ENCODE data around the gene TRIM52. TPM values are rescaled to one million over a fixed set of nuclear protein-coding genes. Genes with fewer than 3 reads are reported as not detected.

Gene TRIM52
- total RNA-seq, 1 donor: 16.2 TPM

DNA sequence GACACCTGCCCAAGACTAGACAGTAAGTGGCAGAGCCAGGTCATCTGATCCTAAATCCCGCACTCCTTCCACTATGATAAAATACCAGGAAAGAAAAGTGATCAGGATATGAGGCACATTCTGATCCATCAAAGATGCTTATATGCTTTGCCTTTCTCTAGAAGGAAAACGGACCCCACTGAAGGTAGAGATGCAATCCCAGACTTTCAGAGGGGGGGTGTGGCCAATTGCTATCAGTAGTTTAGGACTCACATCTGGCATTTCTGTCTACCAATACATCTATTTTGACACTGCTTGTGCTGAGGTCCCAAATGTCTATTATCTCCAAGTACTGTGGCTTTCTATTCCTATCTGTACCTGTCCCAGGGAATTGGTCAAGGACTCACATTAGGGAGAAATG lies 1.7 kb downstream of the TRIM52 start:
- no peak for DNase-seq (ENCODE audit: low read depth in 2 of 3, low spot score in 2 of 3)

DNA sequence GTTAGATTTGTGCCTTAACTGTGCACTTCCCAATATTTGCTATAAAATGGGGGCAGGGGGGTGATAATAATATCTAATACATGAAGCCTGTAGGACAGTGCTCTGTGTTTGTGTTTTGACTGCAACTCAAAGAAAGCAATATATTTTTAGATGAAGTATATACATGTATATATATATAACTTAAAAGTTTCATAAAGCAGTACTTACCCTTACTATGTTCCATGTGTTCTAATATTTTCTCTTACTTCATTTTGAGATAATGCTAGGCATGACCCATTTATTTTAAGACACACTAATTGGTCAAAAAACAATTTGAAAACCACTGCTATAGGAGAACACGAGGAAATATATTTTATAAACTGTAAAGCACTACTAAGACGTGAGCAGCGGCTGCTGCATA lies 2.4 kb downstream of the TRIM52 start:
- DNase-seq (ENCODE audit: low read depth in 2 of 3, low spot score in 2 of 3): no peak

DNA sequence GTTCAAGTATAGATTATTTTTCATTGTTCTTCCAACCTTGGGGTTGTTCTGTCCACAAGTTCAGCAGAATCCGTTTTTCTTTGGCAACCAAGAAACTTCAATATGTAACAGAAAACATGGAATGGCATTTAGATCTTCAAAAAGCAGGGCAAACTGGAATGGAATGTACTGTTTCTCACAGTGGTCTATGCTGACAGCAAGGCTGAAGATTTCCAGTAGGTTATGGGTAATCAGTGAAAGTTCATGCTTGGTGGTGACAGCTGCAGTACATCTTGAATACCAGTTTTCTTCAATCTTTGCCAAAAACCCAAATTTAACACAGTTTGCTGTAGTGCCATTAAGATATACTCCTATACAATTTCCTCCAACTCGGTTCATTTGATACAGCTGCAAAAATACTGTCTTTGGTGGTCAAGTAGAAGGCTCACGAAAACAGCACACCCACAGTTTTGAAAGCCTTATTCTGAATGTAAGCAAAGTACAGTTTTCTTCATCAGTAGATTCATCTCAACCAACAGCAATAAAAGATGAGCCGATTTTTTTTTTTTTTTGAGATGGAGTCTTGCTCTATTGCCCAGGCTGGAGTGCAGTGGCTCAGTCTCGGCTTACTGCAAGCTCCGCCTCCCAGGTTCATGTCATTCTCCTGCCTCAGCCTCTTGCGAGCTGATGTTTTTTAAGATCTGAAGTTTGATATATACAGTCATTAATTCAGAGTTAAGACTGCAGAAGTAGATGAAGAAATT lies 4.9 kb downstream of the TRIM52 start:
- DNase-seq (ENCODE audit: low read depth in 2 of 3, low spot score in 2 of 3): no peak

DNA sequence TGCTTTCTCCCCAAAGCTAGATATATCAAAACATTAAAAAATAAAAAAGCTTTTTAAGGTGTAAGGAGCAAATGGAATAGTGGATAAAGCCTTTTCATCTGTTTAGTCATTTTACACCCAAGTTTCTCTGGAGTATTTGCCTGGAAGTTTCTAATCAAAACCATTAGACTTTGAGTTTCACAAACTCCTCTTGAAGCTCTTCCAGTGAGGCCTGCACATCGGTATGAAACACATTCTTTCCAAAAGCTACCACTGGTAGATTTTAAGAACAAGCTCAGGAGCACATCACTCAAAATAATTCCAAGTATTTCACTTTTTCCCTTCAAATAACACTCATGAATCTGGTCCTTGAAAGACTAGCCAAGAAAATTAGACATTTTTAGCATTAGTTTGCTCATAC lies 5.7 kb downstream of the TRIM52 start:
- DNase-seq (ENCODE audit: low read depth in 2 of 3, low spot score in 2 of 3): no peak

DNA sequence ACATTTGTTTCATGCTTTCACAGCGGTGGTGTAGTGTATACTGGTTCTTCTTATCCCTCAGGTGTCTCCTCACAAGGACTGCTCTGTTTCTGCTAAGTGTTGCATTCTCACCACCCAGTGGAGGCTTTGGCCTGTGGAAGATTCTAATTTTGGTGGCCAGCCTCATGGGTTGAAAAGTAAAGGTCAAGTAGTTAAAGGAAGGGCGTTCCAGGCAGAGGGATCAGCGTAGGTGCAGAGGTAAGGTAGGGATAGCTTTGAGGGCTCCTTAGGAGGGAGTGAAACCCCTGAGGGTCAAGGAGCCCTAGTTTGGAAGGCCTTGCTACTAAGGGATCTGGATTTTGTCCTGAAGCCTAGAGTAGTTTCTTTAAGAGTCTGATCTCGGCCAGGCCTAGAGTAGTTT lies 12.7 kb downstream of the TRIM52 start:
- DNase-seq (ENCODE audit: low read depth in 2 of 3, low spot score in 2 of 3): no peak

DNA sequence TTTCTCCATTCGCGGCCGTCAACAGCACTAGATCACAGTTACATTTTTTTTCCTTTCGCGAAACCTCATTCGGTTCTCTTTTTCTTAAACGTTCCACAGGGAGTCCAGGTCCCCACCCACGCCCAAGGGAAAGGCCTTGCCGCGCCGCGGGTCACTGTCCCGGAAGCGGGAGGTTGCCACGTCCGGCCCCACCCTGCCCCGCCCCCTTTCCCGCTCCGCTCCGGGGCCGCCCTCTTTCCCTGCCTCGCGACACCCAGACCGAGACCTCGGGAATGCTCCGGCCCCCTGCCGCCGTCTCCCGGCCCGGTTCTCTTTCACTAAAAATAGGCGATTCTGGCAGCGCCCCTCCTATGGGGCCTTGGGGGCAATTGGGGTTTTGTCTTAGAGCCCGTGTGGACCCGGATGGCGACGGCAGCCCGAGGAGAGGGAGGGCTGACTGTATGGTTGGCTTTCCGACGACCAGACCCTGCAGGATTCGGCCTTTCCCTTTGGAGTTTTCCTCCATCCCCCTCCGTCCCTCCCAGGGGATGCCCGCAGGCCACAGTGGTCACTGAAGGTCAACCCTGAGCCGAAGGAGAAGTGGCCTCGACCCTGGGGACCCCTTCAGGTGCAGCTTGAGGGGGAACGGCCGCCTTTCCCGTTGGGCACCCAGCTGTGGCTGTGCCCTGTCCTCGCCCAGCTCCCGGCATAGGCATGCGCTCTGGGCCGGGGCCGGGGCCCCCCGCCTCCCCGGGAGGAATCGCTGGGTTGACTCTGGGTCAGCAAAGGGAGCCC lies 14.5 kb downstream of the TRIM52 start:
- peak in 2 of 3 donors; percentile 62 to 73 for DNase-seq (ENCODE audit: low read depth in 2 of 3, low spot score in 2 of 3)

DNA sequence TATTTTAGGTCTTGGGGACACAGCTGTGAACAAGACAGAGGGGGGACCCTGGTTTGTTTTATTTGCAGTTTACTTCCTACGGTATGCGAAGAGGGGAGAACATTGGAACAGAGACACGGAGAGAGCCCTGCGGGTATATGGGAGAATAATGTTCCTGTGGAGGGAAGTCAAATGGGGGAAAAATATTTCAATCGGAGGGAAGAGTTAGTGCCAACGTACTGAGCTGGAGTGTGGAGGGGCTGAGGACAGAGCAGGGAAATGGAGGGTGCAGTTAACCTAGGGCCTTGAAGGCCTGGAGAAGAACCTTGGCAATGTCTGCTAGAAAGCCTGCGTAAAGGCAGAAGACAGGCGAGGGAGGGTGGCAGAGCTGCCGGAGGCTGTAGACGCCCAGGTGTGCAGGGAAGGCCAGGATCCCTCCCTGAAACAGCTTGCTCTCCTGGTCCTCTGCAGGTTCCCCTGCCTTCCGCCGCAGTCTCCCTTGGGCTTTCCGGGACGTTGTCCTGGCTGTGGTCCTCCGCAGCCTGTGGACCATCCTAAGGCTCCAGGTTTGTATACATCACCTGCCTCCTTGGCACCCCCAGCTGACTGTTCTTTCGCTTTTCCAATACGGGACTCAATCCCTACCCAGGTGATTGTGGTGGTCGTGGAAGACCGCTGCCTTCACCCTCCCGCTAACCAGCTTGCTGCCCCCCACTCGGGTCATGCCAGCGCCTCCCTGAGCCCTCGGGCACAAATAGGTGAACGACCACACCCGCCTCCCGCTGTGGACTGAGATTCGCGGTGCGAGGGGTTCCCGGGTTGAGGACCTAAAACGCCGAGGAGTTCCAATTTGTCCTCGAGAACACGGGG lies 15.3 kb downstream of the TRIM52 start:
- DNase-seq (ENCODE audit: low read depth in 2 of 3, low spot score in 2 of 3): no peak

DNA sequence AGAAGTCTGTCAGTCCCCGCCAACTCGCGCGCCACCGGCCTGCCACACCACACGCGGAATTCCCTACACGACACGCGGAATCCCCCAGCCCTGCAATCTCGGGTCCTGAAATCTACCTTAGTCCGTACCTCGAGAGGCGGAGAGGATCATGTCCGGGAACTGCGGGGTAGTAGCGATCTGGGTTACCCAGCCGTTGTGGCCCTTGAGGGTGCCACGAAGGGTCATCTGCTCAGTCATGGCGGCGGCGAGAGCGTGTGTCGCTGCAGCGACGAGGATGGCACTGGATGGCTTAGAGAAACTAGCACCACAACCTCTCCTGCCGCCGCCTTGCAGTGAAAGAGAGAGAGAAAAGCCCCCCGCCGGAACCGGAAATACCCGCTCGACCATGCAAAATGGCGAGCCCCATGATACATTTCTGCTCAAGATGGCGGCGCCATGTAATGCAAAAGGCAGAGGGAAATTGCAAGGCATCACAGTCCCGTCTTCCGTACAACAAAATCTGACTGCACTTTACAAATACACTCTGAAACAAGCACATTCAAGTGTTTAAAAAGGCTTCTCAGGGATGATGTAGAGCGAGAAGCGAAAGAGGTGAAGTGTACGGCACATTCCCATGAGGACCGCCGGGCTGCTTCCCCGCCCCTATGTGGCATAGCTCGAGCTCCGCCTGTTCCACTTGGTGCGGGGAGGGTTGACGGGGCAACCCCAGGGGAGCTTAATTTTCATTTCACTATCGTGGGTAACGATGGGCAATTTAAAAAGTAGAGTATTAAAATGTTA lies 17.2 kb downstream of the TRIM52 start, which contains the start of gene RACK1:
Gene RACK1 (minus strand): TSS at position 343 of the 780 bp plus-strand sequence. CDS start 106 bp downstream, at position 237.
- DNase-seq (ENCODE audit: low read depth in 2 of 3, low spot score in 2 of 3): peak; percentile 80 to 95 (median 93)

DNA sequence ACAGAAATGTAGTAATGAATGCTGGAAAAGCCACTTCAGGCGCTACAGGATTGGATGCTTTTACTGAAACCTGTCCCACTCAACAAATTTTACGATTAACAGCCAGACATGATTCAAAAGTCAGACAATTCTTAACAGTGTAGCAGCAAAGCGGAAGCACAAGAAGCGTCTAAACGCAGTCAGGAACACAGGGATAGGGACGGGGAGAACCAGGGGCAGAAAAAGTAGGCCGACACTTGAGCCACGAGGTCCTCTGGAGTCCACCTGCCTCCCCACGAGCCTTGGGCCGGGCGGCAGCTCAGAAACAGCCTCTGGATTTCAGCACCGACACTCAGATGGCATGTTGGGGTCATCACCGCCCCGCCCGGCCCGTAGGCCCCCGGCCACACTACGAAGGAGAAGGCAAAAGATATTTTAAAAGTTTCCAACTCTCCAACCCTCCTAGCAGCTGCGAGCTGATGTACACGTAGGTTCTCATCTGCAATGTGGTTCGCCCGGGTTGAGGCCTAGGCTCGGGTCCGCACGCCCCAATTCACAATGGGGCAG lies 17.9 kb downstream of the TRIM52 start:
- no peak for DNase-seq (ENCODE audit: low read depth in 2 of 3, low spot score in 2 of 3)

DNA sequence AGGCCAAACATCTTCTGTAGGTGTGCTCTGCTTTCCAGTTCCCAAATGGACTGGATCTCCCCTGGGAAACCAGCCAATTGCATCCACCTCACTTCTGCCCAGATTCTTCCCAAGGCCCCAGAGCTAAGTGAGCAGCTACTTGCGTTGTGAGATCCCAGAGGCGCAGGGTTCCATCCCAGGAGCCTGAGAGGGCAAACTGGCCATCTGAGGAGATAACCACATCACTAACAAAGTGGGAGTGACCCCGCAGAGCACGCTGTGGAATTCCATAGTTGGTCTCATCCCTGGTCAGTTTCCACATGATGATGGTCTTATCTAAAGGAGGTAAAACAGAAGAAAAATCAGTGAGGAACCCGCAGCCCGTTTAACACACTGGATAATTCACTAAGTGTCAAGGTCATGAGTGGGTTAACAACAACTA lies 18.9 kb downstream of the TRIM52 start:
- DNase-seq (ENCODE audit: low read depth in 2 of 3, low spot score in 2 of 3): no peak

DNA sequence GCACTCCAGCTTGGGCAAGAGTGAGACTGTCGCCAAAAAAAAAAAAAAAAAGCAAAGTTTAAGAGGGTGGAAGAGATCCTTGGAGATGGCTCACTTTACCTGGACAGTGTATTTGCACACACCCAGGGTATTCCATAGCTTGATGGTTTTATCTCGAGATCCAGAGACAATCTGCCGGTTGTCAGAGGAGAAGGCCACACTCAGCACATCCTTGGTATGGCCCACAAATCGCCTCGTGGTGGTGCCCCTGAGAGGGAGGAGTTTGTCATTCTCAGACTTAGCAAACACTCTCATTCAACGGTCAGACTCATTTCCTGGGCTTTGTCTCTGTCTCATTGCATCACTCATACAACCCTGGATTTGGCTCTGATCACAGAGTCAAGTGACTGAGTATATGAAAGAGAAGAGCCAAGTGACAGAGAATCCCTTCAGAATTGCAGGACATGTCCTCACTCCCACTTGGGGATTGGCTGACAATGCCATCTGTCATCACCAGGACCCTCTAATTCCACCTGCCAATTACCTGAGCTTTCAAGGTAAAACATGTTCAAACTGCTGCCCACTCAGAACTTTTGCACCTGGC lies 19.5 kb downstream of the TRIM52 start:
- DNase-seq (ENCODE audit: low read depth in 2 of 3, low spot score in 2 of 3): peak in 2 of 3 donors; percentile 48 to 51

DNA sequence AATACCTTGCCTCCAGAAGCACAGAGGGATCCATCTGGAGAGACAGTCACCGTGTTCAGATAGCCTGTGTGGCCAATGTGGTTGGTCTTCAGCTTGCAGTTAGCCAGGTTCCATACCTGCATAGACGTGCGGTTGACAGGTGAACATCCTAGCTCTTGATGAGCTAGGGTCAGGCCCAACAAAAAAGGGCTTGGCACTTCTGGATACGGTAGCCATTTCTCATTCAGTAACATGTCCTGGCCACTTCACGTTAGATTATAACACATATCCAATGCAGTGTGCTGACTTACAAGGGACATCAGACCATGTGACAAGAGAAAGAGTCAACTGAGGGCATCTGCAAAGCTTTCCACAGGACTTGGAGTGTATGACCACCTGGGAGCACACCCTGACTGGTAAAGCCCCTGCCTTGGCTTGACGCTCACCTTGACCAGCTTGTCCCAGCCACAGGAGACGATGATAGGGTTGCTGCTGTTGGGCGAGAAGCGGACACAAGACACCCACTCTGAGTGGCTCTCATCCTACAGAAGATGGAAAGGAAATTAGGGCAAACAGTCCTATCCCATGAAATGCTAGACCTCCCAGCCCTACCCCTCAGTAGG lies 21.8 kb downstream of the TRIM52 start:
- no peak for DNase-seq (ENCODE audit: low read depth in 2 of 3, low spot score in 2 of 3)

DNA sequence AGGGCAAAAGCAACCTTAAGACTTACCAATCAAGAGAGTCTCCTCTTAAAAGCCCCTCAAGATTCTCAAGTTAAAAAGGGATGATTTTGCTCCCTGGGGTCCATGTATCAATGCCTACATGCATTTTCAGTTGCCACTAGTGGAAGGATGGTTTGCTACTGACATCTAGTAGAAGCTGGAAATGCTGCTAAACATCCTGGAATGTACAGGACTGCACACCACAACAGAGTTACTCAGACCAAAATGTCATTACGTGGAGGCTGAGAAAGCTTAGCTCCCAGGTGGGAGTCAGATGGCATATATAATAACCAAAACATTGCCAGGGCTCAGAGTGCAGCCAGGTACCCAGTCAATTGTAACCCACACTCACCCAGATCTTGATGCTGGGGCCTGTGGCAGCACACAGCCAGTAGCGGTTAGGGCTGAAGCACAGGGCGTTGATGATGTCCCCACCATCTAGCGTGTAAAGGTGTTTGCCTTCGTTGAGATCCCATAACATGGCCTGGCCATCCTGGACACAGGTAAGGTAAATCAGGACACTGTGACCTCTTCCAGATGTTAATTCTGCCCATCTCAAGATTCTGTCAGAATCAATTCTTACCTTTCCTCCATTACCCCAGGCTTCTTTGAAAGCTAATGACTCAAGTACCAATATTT lies 23.1 kb downstream of the TRIM52 start:
- DNase-seq (ENCODE audit: low read depth in 2 of 3, low spot score in 2 of 3): no peak

DNA sequence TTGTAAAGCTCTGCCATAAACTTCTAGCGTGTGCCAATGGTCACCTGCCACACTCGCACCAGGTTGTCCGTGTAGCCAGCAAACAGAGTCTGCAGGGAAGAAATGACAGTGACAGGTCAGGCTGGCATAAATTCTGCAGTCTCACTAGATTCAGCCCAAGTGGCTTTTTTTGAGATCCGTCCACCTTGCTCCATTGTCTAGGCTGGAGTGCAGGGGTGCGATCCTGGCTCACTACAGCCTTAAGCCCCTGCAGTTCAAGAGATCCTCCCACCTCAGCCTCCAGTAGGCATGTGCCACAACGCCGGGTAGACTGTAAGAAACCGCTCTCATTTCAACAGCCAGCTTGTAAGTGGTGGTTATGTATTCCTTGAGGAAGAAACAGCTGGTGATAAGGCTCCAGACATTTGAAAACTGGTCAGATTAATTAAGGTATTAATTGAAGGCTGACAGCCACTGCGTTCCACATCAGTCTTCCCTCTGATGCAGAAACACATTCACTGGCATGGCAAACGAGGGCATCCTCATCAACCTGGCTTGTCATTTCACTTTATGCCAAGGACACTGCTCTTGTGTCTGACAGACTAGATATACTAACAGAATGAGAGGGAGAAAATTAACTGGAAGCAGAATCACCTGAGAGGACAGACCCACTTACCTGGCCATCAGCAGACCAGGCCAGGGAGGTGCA lies 23.8 kb downstream of the TRIM52 start:
- DNase-seq (ENCODE audit: low read depth in 2 of 3, low spot score in 2 of 3): no peak

DNA sequence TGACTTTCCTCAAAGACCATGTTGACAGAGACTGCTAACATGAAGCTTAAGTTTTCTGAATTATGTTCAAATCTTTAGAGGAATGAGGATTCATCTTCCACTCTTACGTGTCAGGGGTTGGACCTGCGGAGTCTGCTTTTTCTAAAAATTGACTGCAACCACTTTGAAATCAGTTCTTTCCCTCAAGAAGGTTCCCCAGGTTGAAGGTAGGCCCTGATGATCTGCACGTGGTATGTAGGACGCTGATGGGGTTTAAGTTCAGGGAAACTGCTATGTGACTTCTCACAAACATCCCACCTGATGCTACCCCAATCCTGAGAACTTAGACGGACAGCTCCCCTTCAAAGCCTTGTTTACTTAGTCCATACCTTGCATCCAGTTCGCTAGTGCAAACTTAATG lies 24.5 kb downstream of the TRIM52 start:
- no peak for DNase-seq (ENCODE audit: low read depth in 2 of 3, low spot score in 2 of 3)

DNA sequence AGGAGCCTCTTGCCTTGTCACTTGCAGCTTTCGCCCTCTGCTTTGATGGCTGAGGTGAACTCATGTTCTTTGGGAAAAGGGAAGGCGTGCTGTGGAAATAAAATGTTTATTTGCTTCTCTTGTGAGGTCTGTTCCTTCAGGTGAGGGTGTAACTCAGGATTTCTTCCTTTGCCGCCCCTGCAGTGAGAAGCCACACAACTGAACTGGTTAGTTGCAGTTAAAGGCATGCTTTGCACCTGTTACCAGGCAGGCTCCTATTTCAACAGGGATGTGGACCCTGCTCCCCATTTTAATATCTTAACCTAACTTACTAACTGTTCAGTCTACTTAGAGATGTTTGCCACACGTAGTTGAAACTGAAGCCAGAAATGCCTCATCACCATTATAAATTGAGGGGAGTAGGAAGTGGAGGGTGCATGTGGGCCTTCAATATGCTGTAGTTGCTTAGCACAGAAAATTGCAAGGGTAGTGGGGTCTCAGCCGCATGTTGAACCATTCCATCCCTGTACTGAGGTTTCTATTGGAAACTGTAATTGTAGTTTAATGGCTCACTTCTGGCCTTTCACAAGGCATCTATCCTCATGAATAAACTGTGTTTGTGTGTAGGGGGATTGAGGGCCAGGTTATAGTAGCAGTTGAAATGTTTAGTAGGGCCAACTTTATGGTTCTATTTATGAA lies 25.1 kb downstream of the TRIM52 start:
- no peak for DNase-seq (ENCODE audit: low read depth in 2 of 3, low spot score in 2 of 3)

DNA sequence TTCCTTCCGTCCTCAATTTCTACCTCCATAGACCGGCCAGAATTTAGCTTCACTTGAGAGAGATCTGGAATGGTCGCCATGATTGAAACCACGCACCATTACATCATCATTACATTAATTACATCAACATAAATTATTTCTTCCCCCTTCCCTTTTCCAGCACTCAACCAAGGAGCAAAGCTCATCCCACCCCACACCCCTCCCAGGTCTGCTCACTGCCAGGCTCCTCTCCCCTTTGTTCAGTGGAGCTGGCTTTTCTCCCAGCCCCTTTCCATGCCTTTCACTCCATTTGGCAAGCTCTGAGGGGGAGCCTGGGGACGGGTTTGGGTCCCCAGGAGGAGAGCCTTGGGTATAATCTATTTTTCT lies 25.6 kb downstream of the TRIM52 start:
- no peak for DNase-seq (ENCODE audit: low read depth in 2 of 3, low spot score in 2 of 3)

Data from hematopoietic multipotent progenitor cell (in vitro differentiated cells).